ENCODE measurements around the gene ACTMAP. TPM values are rescaled to one million over a fixed set of nuclear protein-coding genes. Genes with fewer than 3 reads are reported as not detected.

ACTMAP gene, protein sequence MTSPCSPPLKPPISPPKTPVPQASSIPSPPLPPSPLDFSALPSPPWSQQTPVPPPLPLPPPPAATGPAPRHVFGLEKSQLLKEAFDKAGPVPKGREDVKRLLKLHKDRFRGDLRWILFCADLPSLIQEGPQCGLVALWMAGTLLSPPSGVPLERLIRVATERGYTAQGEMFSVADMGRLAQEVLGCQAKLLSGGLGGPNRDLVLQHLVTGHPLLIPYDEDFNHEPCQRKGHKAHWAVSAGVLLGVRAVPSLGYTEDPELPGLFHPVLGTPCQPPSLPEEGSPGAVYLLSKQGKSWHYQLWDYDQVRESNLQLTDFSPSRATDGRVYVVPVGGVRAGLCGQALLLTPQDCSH
- total RNA-seq = 1 to 10 TPM in 1 of 2 donors, under 1 TPM in 1; 0.68 to 1.1 TPM

DNA sequence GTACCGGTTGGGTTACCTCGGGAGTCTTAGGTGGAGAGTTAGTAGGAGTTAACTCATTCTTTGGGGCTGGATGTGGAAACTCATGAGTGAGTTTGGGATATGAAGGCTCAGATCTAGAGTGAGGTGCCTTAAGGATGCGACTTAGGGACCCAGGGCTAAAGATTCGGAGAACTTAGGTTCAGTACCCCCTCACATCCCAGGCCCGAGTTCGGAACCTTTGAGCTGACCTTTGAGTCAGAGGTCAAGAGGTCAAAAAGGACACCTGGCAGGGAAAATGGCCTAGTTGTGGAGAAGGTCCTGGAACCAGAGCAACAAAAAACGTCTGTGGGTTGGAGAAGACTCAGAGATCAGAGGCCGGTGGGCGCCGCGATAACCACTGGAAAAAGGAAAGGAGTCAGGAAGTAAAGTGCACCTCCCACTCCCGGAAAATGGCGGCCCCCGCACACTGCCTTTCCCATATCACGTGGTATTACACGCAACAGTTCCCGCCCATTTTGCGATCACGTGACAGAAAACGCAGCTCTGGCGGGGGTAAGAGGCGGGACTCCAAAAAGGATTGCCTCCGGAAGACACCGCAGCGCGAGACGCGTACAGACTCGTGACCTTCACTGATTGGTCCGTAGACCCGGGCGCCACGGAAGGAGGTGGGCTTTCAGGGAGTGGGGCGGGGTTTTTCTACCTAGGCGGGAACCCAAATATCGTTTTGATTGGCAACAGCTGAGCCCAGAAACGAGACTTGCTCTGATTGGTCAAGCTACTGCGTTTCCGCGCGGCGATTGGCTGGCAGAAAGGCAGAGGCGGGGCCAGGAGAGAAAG, at the start of gene ACTMAP:
Gene ACTMAP, minus strand, starts transcription at position 420 of the 816 bp plus-strand sequence. CDS start 674 bp downstream, outside the sequence.
- Histone ChIP-seq H3K9me3 (no peaks in the 10 kb centered on the region), H3K4me3 (peak within 1 kb of the TSS; percentile 89), H3K36me3 (no peaks in the 10 kb centered on the region), H3K4me1 (ENCODE audit: control insufficient read depth in 1 of 2, low read depth in 2 of 2) (peaks cover 22 to 50% of the 10 kb centered on the region in 2 donors), H3K27ac (peak within 1 kb of the TSS; percentile 86 to 93), H3K27me3 (replicated peaks; ENCODE audit: insufficient read depth) (no peaks in the 10 kb centered on the region)
- DNase-seq (ENCODE audit: low spot score) (peak; percentile 99), ATAC-seq (ENCODE audit: insufficient number of reproducible peaks, low FRiP score, low read depth) (peak; percentile 96)
- TF ChIP-seq, protein P1, sequence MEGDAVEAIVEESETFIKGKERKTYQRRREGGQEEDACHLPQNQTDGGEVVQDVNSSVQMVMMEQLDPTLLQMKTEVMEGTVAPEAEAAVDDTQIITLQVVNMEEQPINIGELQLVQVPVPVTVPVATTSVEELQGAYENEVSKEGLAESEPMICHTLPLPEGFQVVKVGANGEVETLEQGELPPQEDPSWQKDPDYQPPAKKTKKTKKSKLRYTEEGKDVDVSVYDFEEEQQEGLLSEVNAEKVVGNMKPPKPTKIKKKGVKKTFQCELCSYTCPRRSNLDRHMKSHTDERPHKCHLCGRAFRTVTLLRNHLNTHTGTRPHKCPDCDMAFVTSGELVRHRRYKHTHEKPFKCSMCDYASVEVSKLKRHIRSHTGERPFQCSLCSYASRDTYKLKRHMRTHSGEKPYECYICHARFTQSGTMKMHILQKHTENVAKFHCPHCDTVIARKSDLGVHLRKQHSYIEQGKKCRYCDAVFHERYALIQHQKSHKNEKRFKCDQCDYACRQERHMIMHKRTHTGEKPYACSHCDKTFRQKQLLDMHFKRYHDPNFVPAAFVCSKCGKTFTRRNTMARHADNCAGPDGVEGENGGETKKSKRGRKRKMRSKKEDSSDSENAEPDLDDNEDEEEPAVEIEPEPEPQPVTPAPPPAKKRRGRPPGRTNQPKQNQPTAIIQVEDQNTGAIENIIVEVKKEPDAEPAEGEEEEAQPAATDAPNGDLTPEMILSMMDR (IDR thresholded peaks at IDR 0.05) = no peak

DNA sequence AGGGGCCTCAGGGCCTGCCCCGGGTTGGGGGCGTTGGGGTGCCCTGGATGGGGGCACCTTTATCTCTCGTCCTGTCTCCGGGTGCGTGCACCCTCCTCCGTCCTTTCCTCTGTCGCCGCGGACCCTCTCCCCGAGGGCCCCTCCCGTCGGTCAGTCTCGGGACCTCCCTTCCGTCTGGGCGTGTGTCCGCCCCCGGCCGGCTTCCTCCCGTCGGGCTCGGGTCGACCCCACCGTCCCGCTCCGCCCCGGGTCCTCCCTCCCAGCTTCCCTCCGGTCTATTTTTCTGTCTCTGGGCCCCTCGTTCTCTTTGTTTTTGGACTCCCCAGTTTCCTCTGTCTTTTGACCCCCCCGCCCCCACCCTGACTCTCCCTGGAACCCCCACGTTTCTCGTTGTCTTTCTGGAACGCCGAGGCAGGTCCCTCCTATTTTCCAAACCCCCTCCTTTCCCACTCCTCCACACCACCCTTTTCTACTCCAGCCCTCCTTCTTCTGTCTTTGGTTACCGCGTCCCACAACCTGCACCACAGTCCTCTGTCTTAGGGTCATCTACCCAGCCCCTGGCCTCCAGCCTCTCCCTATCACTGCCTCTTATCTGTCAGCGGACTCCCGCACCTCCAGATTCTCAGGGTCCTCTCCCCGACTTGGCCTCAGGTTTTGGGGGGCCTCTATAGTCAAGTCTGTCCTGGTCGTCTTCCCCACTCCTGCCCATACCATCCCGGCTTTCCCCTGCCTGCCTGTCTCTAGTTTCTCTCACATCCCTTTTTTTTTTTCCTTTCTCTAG, 49.5 kb upstream of the ACTMAP start:
- Histone ChIP-seq H3K27me3 (replicated peaks; ENCODE audit: insufficient read depth) (no peaks in the 10 kb centered on the region), H3K27ac (peak overlapping the region; percentile 79 to 84), H3K4me1 (ENCODE audit: control insufficient read depth in 1 of 2, low read depth in 2 of 2) (peaks cover 45 to 57% of the 10 kb centered on the region in 2 donors), H3K9me3 (no peaks in the 10 kb centered on the region), H3K4me3 (peak overlapping the region; percentile 91), H3K36me3 (peaks cover 3% of the 10 kb centered on the region)
- DNase-seq (ENCODE audit: low spot score) (no peak), ATAC-seq (ENCODE audit: insufficient number of reproducible peaks, low FRiP score, low read depth) (no peak)
- TF ChIP-seq, protein P1 (IDR thresholded peaks at IDR 0.05) = no peak

DNA sequence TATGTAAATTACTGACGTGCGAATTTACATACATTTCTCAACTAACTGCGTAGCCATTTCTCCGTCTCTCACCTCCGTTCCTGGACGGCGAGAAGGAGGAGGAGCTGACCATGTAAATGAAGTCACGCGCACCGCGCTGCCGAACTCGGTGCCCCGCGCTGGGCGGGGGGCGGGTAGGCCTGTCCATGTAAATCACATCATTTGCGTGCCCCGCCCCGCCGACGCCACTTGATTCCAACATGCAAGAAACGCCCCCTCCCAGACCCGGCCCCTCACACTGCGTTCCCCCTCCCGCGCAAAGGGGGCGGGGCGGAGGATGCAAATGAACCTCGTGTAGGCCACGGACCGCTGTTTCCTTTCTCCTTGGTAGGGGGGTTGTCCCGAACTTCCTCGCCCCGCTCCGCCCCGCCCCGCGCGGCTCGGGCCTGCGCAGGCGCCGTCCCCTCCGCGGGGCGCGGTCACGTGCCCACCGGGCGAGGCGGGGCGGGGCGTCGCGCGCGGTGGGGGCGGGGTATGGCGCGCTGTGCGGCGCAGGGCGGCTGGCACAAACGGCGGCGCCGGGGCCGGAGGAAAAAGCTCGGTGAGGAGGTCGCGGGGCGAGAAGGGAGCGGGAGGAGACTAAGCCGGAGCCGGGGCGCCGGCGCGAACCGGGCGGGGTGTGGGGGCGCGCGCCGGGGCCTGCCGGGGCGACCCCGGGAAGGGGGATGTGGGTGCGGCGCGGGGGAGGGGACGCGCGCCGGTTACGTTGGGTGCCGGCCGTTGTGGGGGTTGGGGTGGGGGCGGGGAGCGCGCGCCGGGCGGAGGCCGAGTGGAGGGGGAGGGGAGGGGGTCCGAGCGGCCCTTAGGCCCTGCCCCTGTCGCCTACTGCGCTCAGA, 48.6 kb upstream of the ACTMAP start, which contains the start of gene EGLN2:
Gene EGLN2, plus strand, starts transcription at position 509 of the 875 bp plus-strand sequence. CDS start 1,382 bp downstream, outside the sequence.
- TF ChIP-seq, protein P1 (IDR thresholded peaks at IDR 0.05) = peak; percentile 5
- Histone ChIP-seq H3K27ac (peak within 1 kb of the TSS; percentile 86 to 87), H3K36me3 (peaks cover 3% of the 10 kb centered on the region), H3K27me3 (replicated peaks; ENCODE audit: insufficient read depth) (no peaks in the 10 kb centered on the region), H3K9me3 (no peaks in the 10 kb centered on the region), H3K4me1 (ENCODE audit: control insufficient read depth in 1 of 2, low read depth in 2 of 2) (peaks cover 38 to 49% of the 10 kb centered on the region in 2 donors), H3K4me3 (peak within 1 kb of the TSS; percentile 91)
- peak; percentile 94 for ATAC-seq (ENCODE audit: insufficient number of reproducible peaks, low FRiP score, low read depth)
- DNase-seq (ENCODE audit: low spot score) = peak; percentile 100

DNA sequence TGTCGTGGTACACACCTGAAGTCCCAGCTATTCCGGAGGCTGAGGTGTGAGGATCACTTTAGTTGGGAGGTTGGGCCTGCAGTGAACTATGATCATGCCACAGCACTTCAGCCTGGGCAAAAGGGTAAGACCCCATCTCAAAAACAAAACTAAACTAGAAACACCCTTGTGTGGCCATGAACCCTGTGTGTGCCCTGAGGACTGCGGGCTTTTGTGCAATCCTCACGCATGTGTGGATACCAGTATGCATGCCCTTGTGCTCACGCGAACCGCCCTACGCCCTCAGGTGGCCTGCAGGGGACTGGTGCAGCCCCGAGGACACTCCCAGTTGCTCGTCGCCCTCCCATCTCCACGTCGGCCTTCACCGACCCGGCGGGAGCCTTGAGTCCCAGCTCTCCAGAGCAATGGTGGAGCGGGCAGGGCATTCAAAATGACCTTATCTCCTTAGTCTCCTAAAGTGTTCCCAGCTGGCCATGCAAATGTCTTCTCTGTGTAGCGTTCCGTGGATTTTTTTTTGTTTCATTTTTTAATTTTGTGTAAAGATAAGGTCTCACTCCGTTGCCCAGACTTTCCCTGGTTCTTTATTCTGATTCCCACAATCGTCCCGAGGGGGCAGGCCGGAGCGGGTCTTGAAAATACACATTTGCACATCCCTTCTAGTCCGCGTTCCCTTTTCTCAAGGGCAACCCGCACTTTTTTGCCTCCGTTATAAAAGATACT, 47.8 kb upstream of the ACTMAP start:
- Histone ChIP-seq H3K27ac (peak overlapping the region; percentile 86 to 87), H3K4me1 (ENCODE audit: control insufficient read depth in 1 of 2, low read depth in 2 of 2) (peaks cover 33 to 46% of the 10 kb centered on the region in 2 donors), H3K36me3 (peaks cover 3% of the 10 kb centered on the region), H3K27me3 (replicated peaks; ENCODE audit: insufficient read depth) (no peaks in the 10 kb centered on the region), H3K9me3 (no peaks in the 10 kb centered on the region), H3K4me3 (peak overlapping the region; percentile 73)
- DNase-seq (ENCODE audit: low spot score) = no peak
- TF ChIP-seq, protein P1 (IDR thresholded peaks at IDR 0.05) = no peak
- ATAC-seq (ENCODE audit: insufficient number of reproducible peaks, low FRiP score, low read depth) = no peak
